Prostate gland (tissue), 2 donors: Measurements from ENCODE around the gene PALM. TPM values are rescaled to one million over a fixed set of nuclear protein-coding genes. Genes with fewer than 3 reads are reported as not detected.

Experiments used
- DNase-seq: peaks from one replicate; pipeline ENCODE4 v3.0.0-alpha.2; 2019; ENCODE audit warnings: low spot score
- H3K27ac ChIP-seq, 2 donors: fragments of 200-600 bp; sonication (generic); 2 replicates each; pipeline ENCODE4 v1.5.1; 2017 to 2019
- H3K27me3 ChIP-seq: fragments of 200-600 bp; sonication (generic); replicated peaks from 2 replicates; pipeline ENCODE4 v1.5.1; 2019; ENCODE audit not compliant: insufficient read depth
- H3K36me3 ChIP-seq, 2 donors: fragments of 200-600 bp; sonication (generic); 1 replicate in 1 of 2; 2 replicates in 1 of 2; pipeline versions ENCODE4 v1.5.1 to v1.8.1; 2017 to 2019
- H3K4me1 ChIP-seq: fragments of 200-600 bp; sonication (generic); replicated peaks from 2 replicates; pipeline ENCODE4 v1.5.1; 2019
- H3K4me3 ChIP-seq, 2 donors: fragments of 200-600 bp; sonication (generic); 2 replicates each; pipeline ENCODE4 v1.5.1; 2017 to 2019
- H3K9me3 ChIP-seq: fragments of 200-600 bp; sonication (generic); 2 replicates; pipeline ENCODE4 v1.5.1; 2017
- POLR2A ChIP-seq: fragments of 450-650 bp; IDR thresholded peaks from one replicate; pipeline ENCODE4 v1.6.1; 2016; ENCODE audit warnings: antibody characterized with exemption, mild to moderate bottlenecking
- POLR2AphosphoS5 ChIP-seq: sonication (generic); formaldehyde crosslinking; IDR thresholded peaks from one replicate; pipeline ENCODE4 v1.6.1; 2017; ENCODE audit warnings: antibody characterized with exemption
- WGBS: methylation state at CpG from one replicate; pipeline ENCODE4 v1.1.5; 2018; 5-methylcytosine and 5-hydroxymethylcytosine counted together
- intact Hi-C: fragments of 100-400 bp; cut with DNase I; formaldehyde crosslinking; loops from one replicate; pipeline ENCODE4 v1.14.2; 2022
- total RNA-seq, 2 donors: library from RNA; depleted of rRNA; stranded (reverse); fragments of >200 nt; gene quantifications; one replicate each; pipeline ENCODE4 v1.1.0, GENCODE V29; 2016
- TF ChIP-seq, protein P1 (sequence below), 4 experiments: fragments of 200-600 bp in 2 of 4; fragments of 450-650 bp in 2 of 4; sonication (generic) in 2 of 4; IDR thresholded peaks; 1 replicate in 3 of 4; 2 replicates in 1 of 4; pipeline ENCODE4 v1.5.1; 2016 to 2019; ENCODE audit warnings: antibody characterized with exemption in 4 of 4, mild to moderate bottlenecking in 2 of 4, moderate library complexity in 2 of 4

PALM gene
- total RNA-seq, 2 donors from 2014 or later: 40.9 to 58.7 TPM

- H3K4me3 ChIP-seq: no peak overlapping the region
- WGBS: 95% methylated on average over 19 of the region's 22 CpGs
- H3K27ac ChIP-seq: no peak overlapping the region
- no peaks in the 10 kb centered on the region for H3K9me3 ChIP-seq
- peaks cover under 1% of the 10 kb centered on the region for H3K4me1 ChIP-seq
- TF ChIP-seq POLR2A: no peak
- TF ChIP-seq, protein P1, sequence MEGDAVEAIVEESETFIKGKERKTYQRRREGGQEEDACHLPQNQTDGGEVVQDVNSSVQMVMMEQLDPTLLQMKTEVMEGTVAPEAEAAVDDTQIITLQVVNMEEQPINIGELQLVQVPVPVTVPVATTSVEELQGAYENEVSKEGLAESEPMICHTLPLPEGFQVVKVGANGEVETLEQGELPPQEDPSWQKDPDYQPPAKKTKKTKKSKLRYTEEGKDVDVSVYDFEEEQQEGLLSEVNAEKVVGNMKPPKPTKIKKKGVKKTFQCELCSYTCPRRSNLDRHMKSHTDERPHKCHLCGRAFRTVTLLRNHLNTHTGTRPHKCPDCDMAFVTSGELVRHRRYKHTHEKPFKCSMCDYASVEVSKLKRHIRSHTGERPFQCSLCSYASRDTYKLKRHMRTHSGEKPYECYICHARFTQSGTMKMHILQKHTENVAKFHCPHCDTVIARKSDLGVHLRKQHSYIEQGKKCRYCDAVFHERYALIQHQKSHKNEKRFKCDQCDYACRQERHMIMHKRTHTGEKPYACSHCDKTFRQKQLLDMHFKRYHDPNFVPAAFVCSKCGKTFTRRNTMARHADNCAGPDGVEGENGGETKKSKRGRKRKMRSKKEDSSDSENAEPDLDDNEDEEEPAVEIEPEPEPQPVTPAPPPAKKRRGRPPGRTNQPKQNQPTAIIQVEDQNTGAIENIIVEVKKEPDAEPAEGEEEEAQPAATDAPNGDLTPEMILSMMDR (IDR thresholded peaks at IDR 0.05): no peak
- no peak for TF ChIP-seq POLR2AphosphoS5
- DNase-seq: no peak
- no peaks in the 10 kb centered on the region for H3K36me3 ChIP-seq
- no peaks in the 10 kb centered on the region for H3K27me3 ChIP-seq
- intact Hi-C loops: no loop called here
Observed at GRCh38 chr19:746956-747355, 38.2 kb downstream of the PALM start.

- no peak for DNase-seq
- H3K4me3 ChIP-seq: no peak overlapping the region
- H3K27me3 ChIP-seq: no peaks in the 10 kb centered on the region
- no peaks in the 10 kb centered on the region for H3K36me3 ChIP-seq
- intact Hi-C loops: no loop called here
- TF ChIP-seq, protein P1 (IDR thresholded peaks at IDR 0.05): no peak
- no peak for TF ChIP-seq POLR2AphosphoS5
- TF ChIP-seq POLR2A: no peak
- WGBS: 93% methylated on average over 28 of the region's 28 CpGs
- no peaks in the 10 kb centered on the region for H3K9me3 ChIP-seq
- peaks cover 3% of the 10 kb centered on the region for H3K4me1 ChIP-seq
- peak overlapping the region in 1 of 2 donors; percentile 49 for H3K27ac ChIP-seq
Observed at GRCh38 chr19:747432-748273, 38.9 kb downstream of the PALM start.

- no peak for TF ChIP-seq POLR2AphosphoS5
- TF ChIP-seq, protein P1 (IDR thresholded peaks at IDR 0.05): no peak
- TF ChIP-seq POLR2A: no peak
- intact Hi-C loops: no loop called here
- H3K4me1 ChIP-seq: peaks cover 3% of the 10 kb centered on the region
- no peaks in the 10 kb centered on the region for H3K9me3 ChIP-seq
- peak overlapping the region in 1 of 2 donors; percentile 49 for H3K27ac ChIP-seq
- 75% methylated on average over 12 of the region's 14 CpGs for WGBS
- H3K4me3 ChIP-seq: no peak overlapping the region
- no peak for DNase-seq
- no peaks in the 10 kb centered on the region for H3K27me3 ChIP-seq
- H3K36me3 ChIP-seq: no peaks in the 10 kb centered on the region
Observed at GRCh38 chr19:748274-748598, 39.5 kb downstream of the PALM start.

DNA sequence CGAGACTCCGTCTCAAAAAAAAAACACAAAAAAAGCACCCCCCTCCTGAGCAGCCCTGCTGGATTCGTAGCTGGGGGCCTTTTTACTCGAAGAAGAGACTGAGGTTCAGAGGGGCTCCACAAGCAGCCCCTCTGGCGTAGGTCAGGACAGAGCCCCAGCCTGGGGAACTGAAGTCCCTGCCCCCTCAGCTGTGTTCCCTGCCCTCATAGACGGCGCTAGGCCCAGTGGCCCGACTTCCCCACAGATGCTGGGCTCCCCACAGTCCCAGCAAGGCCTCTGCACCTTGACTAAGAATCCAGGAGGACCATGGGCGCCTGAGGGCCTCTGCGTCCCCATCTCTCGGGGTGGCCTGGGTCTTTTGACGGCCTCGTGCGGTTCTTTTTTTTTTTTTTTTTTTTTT lies 41.1 kb downstream of the PALM start:
- no peak for DNase-seq
- TF ChIP-seq POLR2AphosphoS5: no peak
- TF ChIP-seq POLR2A: no peak
- TF ChIP-seq, protein P1 (IDR thresholded peaks at IDR 0.05): no peak
- no peaks in the 10 kb centered on the region for H3K9me3 ChIP-seq
- intact Hi-C loops: no loop called here
- no peaks in the 10 kb centered on the region for H3K27me3 ChIP-seq
- 79% methylated on average over 14 of the region's 14 CpGs for WGBS
- no peak overlapping the region for H3K4me3 ChIP-seq
- no peak overlapping the region for H3K27ac ChIP-seq
- peaks cover 3% of the 10 kb centered on the region for H3K4me1 ChIP-seq
- no peaks in the 10 kb centered on the region for H3K36me3 ChIP-seq
